Measurements from ENCODE around the gene ARFRP1.
A peak's percentile ranks its signal among the peaks of the same experiment; 100 is the strongest.

The ARFRP1 gene

GRCh38 chr20:63744158-63744557, 36.4 kb upstream of the ARFRP1 start:
- no peak for DNase-seq (ENCODE audit: low read depth in 2 of 2, low spot score in 1 of 2)

- no peak for DNase-seq (ENCODE audit: low read depth in 2 of 2, low spot score in 1 of 2)
Measured at GRCh38 chr20:63743210-63743970, 35.6 kb upstream of the ARFRP1 start.

- no peak for DNase-seq (ENCODE audit: low read depth in 2 of 2, low spot score in 1 of 2)
Measured at GRCh38 chr20:63742381-63743024, 34.7 kb upstream of the ARFRP1 start.

GRCh38 chr20:63741676-63742380, 34.1 kb upstream of the ARFRP1 start:
- no peak for DNase-seq (ENCODE audit: low read depth in 2 of 2, low spot score in 1 of 2)

- no peak for DNase-seq (ENCODE audit: low read depth in 2 of 2, low spot score in 1 of 2)
Measured at GRCh38 chr20:63741354-63741675, 33.5 kb upstream of the ARFRP1 start.

GRCh38 chr20:63740627-63741353, 33.0 kb upstream of the ARFRP1 start:
- no peak for DNase-seq (ENCODE audit: low read depth in 2 of 2, low spot score in 1 of 2)

- no peak for DNase-seq (ENCODE audit: low read depth in 2 of 2, low spot score in 1 of 2)
Measured at GRCh38 chr20:63740070-63740626, 32.4 kb upstream of the ARFRP1 start.

GRCh38 chr20:63739130-63740069, 31.6 kb upstream of the ARFRP1 start, which contains the start of gene SLC2A4RG:
Gene SLC2A4RG (plus strand): TSS chr20:63739776. CDS start chr20:63739913, 137 bp downstream.
- DNase-seq (ENCODE audit: low read depth in 2 of 2, low spot score in 1 of 2), result no peak

GRCh38 chr20:63738687-63739129, 30.9 kb upstream of the ARFRP1 start:
- no peak for DNase-seq (ENCODE audit: low read depth in 2 of 2, low spot score in 1 of 2)

GRCh38 chr20:63737945-63738686, 30.3 kb upstream of the ARFRP1 start:
- no peak for DNase-seq (ENCODE audit: low read depth in 2 of 2, low spot score in 1 of 2)

GRCh38 chr20:63737695-63737944, 29.8 kb upstream of the ARFRP1 start:
- DNase-seq (ENCODE audit: low read depth in 2 of 2, low spot score in 1 of 2), result no peak

- no peak for DNase-seq (ENCODE audit: low read depth in 2 of 2, low spot score in 1 of 2)
Measured at GRCh38 chr20:63736893-63737694, 29.3 kb upstream of the ARFRP1 start.

- DNase-seq (ENCODE audit: low read depth in 2 of 2, low spot score in 1 of 2), result peak in 1 of 2 donors; percentile 61
Measured at GRCh38 chr20:63735859-63736718, 28.3 kb upstream of the ARFRP1 start, which contains the start of gene LIME1. Gene LIME1 (plus strand): TSS chr20:63736664. CDS start chr20:63737550, 886 bp downstream.

- DNase-seq (ENCODE audit: low read depth in 2 of 2, low spot score in 1 of 2), result no peak
Measured at GRCh38 chr20:63734946-63735858, 27.4 kb upstream of the ARFRP1 start.

GRCh38 chr20:63734111-63734945, 26.6 kb upstream of the ARFRP1 start:
- DNase-seq (ENCODE audit: low read depth in 2 of 2, low spot score in 1 of 2), result no peak

GRCh38 chr20:63733579-63734081, 25.9 kb upstream of the ARFRP1 start:
- no peak for DNase-seq (ENCODE audit: low read depth in 2 of 2, low spot score in 1 of 2)
